Measurements from ENCODE around the gene GRAMD1C. TPM values are rescaled to one million over a fixed set of nuclear protein-coding genes. Genes with fewer than 3 reads are reported as not detected.

GRAMD1C gene
- total RNA-seq, 1 donor from 2014 or later: 2.0 TPM

DNA sequence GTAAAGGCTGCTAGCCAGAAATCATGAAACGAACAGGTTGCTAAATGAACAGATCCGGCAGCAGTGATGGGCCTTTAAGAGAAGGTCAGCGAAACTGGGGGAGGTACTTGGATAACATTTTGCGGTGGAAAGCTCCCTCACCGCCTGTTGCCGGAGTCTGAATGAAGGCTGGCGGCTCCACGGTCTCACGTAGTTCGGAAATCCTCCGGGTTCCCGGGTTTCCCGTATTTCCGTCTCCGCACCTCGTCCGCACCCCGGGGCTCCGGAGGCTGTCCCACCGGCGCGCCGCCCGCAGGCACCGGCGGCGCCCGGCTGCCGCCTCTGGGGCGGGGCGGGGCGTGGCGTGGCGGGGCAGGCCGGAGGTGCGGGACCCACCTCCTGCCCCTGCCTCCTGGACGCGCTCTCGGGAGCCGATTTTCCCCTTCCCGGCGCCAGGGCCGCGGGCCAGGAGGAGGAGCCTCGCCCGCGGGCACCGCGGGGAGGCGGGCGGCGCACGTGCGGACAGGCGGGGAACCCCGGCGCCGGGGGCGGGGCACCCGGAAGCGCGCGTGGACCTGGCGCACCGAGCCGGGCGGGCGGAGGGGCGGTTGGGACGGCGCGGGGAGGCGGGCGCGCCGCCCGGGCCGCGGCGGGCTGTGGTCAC lies 108.9 kb downstream of the GRAMD1C start, which contains the start of gene ZDHHC23:
TSS of gene ZDHHC23 (plus strand) at position 642 of the 643 bp plus-strand sequence. CDS start 790 bp downstream, outside the sequence.
- TF ChIP-seq, protein P1, sequence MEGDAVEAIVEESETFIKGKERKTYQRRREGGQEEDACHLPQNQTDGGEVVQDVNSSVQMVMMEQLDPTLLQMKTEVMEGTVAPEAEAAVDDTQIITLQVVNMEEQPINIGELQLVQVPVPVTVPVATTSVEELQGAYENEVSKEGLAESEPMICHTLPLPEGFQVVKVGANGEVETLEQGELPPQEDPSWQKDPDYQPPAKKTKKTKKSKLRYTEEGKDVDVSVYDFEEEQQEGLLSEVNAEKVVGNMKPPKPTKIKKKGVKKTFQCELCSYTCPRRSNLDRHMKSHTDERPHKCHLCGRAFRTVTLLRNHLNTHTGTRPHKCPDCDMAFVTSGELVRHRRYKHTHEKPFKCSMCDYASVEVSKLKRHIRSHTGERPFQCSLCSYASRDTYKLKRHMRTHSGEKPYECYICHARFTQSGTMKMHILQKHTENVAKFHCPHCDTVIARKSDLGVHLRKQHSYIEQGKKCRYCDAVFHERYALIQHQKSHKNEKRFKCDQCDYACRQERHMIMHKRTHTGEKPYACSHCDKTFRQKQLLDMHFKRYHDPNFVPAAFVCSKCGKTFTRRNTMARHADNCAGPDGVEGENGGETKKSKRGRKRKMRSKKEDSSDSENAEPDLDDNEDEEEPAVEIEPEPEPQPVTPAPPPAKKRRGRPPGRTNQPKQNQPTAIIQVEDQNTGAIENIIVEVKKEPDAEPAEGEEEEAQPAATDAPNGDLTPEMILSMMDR (IDR thresholded peaks at IDR 0.05; ENCODE audit: insufficient read depth, low read length, poor library complexity, severe bottlenecking): no peak
- H3K4me3 ChIP-seq (ENCODE audit: low read depth, low read length): peak within 1 kb of the TSS; percentile 64
- DNase-seq (ENCODE audit: low read depth): no peak
- no peaks in the 10 kb centered on the region for H3K36me3 ChIP-seq (ENCODE audit: control insufficient read depth, insufficient read depth, low read length)
- H3K27me3 ChIP-seq (ENCODE audit: control insufficient read depth, insufficient read depth, low read length): peaks cover 3% of the 10 kb centered on the region

DNA sequence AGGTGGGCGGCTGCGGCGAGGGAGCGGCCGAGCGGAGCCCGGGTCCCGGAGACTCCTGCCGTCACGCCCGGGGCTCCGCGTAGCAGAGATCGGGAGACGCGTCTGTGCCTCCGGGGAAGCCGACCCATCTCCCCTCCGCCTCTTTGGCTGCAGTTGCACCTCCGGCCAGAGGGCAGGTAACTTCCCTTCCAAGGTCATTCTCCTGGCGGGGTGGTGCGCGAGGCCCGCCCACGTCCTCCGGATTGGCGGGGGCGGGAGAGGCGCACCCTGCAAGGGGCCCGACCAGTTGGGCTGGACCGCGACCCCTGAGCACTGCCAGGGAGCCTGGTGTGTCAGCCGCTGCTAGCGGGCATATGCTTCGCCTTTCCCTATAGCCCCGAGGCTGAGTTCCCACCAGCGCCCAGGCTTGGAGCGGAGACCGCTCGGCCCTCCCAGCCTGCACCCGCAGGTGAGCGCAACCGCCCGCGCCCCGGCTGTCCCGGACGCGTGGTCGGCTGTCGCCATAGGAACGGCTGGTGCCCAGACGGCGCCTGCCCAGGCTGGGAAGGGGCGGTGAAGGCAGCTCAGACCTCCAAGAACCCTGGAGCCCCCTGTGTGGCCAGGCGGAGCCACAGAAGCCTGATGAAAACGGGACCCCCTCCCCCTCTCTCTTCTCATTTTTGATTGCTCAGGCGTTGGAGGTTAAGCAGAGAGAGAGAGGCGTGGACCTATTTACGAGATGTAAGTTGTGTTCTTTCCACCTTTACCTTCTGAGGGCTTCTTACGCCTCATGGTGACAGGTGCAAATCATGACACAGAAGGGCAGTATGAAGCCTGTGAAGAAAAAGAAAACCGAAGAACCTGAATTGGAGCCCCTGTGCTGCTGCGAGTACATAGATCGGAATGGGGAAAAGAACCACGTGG lies 109.7 kb downstream of the GRAMD1C start:
- no peak for DNase-seq (ENCODE audit: low read depth)
- Histone ChIP-seq H3K27me3 (ENCODE audit: control insufficient read depth, insufficient read depth, low read length) (peaks cover 3% of the 10 kb centered on the region), H3K36me3 (ENCODE audit: control insufficient read depth, insufficient read depth, low read length) (no peaks in the 10 kb centered on the region), H3K4me3 (ENCODE audit: low read depth, low read length) (peak overlapping the region; percentile 64)
- TF ChIP-seq, protein P1 (IDR thresholded peaks at IDR 0.05; ENCODE audit: insufficient read depth, low read length, poor library complexity, severe bottlenecking): no peak

DNA sequence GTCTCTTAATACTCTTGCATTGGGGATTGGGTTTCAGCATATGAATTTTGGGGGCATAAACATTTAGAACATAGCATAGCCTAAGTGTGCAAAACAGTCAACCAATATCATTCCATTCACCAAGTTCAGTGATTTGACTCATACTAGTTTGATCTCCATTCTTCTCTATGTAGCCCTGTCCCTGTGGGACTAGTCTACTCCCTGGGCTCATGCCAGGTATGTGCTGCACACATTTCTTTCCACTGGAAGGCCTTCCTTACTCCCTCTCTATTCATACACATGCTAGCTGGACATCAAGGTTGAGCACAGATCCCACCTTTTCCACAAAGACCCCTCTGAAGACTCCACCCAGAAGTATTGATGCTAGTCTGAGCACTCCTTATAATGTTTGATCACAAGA lies 114.3 kb downstream of the GRAMD1C start:
- DNase-seq (ENCODE audit: low read depth): no peak
- TF ChIP-seq, protein P1 (IDR thresholded peaks at IDR 0.05; ENCODE audit: insufficient read depth, low read length, poor library complexity, severe bottlenecking): no peak
- Histone ChIP-seq H3K27me3 (ENCODE audit: control insufficient read depth, insufficient read depth, low read length) (peaks cover 3% of the 10 kb centered on the region), H3K4me3 (ENCODE audit: low read depth, low read length) (no peak overlapping the region), H3K36me3 (ENCODE audit: control insufficient read depth, insufficient read depth, low read length) (no peaks in the 10 kb centered on the region)

DNA sequence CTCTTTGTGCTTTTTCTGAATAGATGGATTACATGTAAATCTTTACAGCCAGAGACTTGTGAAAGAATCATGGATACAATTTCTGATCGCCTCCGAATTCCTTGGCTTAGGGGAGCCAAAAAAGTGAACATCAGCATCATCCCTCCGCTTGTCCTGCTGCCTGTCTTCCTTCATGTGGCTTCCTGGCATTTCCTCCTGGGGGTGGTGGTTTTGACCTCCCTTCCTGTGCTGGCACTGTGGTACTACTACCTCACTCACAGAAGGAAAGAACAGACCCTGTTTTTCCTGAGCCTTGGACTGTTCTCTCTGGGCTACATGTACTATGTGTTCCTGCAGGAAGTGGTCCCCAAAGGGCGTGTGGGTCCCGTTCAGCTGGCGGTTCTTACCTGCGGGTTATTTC lies 115.1 kb downstream of the GRAMD1C start:
- H3K36me3 ChIP-seq (ENCODE audit: control insufficient read depth, insufficient read depth, low read length): no peaks in the 10 kb centered on the region
- no peaks in the 10 kb centered on the region for H3K27me3 ChIP-seq (ENCODE audit: control insufficient read depth, insufficient read depth, low read length)
- H3K4me3 ChIP-seq (ENCODE audit: low read depth, low read length): no peak overlapping the region
- DNase-seq (ENCODE audit: low read depth): no peak
- TF ChIP-seq, protein P1 (IDR thresholded peaks at IDR 0.05; ENCODE audit: insufficient read depth, low read length, poor library complexity, severe bottlenecking): no peak

DNA sequence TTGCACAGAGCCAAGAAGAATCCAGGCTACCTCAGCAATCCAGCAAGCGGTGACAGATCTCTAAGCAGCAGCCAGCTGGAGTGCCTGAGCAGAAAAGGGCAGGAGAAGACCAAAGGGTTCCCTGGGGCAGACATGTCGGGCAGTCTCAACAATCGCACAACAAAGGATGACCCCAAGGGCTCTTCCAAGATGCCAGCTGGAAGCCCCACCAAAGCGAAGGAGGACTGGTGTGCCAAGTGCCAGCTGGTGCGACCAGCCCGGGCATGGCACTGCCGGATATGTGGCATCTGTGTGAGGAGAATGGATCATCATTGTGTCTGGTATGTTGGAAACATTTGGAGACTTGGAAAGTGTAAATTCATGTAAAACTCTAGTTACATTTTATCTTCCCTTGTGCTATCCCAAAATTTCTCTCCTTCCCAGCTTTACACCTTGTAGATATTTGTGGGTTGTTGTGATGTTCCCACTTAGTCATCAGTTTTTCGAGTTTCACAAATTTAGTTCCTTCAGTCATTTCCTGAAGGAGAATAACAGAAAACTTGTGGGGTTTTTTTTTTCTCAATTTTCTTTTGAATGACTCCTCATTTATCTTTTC lies 115.6 kb downstream of the GRAMD1C start:
- Histone ChIP-seq H3K4me3 (ENCODE audit: low read depth, low read length) (no peak overlapping the region), H3K27me3 (ENCODE audit: control insufficient read depth, insufficient read depth, low read length) (no peaks in the 10 kb centered on the region), H3K36me3 (ENCODE audit: control insufficient read depth, insufficient read depth, low read length) (no peaks in the 10 kb centered on the region)
- TF ChIP-seq, protein P1 (IDR thresholded peaks at IDR 0.05; ENCODE audit: insufficient read depth, low read length, poor library complexity, severe bottlenecking): no peak
- DNase-seq (ENCODE audit: low read depth): no peak

Data from kidney epithelial cell (primary cell).